Measurements from ENCODE around the gene VAPB.

The VAPB gene

DNA sequence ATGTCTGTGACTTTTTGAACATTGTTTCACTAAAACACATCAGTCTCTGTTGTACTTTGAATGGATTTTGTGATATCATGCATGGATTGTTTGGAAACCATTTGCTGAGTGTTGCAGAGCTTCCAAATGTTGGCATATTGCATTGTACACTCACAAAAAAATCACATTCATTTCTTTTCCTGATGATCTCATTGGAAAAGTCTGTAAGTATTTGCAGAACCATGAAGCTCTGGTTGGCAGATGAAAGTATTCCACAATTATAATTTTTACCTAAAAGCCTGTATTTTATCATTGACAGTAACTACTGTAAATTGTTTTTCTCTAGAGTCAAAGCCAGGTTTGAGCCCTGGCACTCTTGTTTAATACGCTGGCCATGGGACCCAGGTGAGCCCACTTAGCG is 42.1 kb downstream of the VAPB start:
- TF ChIP-seq, protein P1, sequence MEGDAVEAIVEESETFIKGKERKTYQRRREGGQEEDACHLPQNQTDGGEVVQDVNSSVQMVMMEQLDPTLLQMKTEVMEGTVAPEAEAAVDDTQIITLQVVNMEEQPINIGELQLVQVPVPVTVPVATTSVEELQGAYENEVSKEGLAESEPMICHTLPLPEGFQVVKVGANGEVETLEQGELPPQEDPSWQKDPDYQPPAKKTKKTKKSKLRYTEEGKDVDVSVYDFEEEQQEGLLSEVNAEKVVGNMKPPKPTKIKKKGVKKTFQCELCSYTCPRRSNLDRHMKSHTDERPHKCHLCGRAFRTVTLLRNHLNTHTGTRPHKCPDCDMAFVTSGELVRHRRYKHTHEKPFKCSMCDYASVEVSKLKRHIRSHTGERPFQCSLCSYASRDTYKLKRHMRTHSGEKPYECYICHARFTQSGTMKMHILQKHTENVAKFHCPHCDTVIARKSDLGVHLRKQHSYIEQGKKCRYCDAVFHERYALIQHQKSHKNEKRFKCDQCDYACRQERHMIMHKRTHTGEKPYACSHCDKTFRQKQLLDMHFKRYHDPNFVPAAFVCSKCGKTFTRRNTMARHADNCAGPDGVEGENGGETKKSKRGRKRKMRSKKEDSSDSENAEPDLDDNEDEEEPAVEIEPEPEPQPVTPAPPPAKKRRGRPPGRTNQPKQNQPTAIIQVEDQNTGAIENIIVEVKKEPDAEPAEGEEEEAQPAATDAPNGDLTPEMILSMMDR (IDR thresholded peaks at IDR 0.05; ENCODE audit: low read depth, low read length): no peak
- no peak for DNase-seq (ENCODE audit: extremely low read depth, low read depth)

DNA sequence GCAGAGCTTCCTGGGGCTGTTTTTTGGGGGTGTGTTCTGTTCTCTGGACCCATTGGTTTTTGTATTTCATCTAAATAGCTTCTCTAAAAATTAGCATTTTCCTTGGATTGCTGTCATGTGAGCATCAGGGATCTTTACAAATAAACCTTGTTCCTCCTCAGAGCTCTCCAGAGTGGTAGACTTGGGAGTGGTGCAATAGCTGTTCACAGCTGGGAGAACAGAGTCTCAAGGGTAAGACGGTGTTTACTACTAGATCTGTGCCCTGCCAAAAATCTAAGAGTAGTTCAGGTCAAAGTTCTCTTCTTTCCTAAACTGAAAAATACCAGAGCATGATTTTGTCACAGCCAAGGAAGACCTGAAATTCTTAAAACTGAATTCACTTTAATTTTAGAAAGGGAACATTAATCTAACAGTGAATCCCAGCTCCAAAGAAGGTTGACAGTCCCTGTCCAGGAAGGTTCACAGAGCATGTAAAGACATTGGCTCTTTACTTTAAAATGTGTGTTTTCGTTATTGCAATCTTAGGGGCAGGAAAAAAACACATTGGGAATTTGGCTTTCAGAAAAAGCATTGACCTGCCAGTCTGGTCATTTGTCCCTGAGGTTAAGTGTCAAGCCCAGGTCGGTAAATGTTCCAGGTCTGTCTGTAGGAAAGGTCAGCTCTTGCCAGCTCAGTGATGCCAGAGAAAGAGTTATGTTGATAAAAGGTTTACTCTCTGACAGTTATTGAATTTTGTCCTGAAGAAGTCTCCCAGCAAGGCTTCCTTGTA is 43.3 kb downstream of the VAPB start:
- DNase-seq (ENCODE audit: extremely low read depth, low read depth): no peak
- TF ChIP-seq, protein P1 (IDR thresholded peaks at IDR 0.05; ENCODE audit: low read depth, low read length): no peak

DNA sequence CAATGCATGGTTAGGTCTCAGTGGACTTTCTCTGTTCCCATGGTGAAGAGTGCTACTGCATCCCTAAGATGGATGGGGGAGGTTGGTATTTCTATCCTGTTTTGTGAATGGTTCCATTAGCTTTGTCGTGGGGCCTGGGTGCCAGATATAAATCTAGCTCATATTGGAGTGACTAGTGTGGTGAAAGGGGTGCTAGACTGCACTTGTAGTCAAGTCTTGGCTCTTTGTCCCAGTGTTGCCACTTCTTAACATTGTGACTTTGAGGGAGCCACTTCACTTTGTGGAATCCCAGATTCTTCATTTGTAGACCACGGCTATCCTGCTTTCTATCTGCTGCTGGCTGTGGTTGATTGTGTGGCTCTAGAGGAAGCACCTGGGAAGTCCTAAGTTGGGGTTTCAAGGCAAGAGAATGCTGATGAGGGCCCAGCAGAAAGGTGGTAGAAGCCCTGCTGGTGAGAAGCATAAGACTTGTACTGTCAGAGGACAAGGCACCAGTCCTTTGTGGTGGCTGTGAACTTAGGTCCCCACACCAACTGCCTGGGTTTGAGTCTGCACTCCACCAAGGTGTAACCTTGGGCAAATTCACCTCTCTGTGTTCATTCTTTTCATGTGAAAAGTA is 44.1 kb downstream of the VAPB start:
- DNase-seq (ENCODE audit: extremely low read depth, low read depth): no peak
- TF ChIP-seq, protein P1 (IDR thresholded peaks at IDR 0.05; ENCODE audit: low read depth, low read length): no peak

DNA sequence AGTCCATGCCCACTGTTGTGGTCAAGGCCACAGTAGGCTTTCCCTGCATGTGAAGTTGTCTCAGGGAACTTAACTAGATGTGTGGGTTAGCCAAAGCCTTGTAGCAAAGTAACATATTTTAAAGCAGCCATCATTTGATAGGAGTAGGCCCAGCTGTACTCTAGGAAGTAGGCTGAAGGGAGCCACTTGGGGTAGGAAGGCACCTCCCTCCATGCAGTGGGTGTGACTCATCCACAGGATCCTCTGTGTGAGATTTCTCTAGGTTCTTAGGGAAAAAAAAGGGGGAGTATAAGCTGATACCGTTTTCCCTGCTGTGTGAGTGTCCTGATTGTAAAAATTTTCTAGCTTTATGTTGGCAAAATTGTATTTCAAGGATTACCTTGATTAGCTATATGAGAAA is 44.7 kb downstream of the VAPB start:
- TF ChIP-seq, protein P1 (IDR thresholded peaks at IDR 0.05; ENCODE audit: low read depth, low read length): no peak
- DNase-seq (ENCODE audit: extremely low read depth, low read depth): no peak

DNA sequence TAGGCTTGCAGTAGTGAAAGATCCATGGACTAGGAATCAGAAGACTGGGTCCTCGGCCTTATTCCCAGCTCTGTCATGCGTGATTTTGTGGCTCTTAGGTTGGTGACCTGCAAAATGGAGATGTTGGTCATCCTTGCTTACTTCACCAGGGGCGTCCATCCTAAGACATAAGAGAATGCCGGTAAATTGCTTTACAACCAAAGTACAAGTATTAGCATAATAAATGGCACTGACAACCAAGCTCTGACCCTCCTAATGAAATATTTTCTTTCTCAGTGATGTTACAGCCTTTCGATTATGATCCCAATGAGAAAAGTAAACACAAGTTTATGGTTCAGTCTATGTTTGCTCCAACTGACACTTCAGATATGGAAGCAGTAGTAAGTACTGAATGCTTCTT is 45.3 kb downstream of the VAPB start:
- no peak for DNase-seq (ENCODE audit: extremely low read depth, low read depth)
- TF ChIP-seq, protein P1 (IDR thresholded peaks at IDR 0.05; ENCODE audit: low read depth, low read length): no peak

DNA sequence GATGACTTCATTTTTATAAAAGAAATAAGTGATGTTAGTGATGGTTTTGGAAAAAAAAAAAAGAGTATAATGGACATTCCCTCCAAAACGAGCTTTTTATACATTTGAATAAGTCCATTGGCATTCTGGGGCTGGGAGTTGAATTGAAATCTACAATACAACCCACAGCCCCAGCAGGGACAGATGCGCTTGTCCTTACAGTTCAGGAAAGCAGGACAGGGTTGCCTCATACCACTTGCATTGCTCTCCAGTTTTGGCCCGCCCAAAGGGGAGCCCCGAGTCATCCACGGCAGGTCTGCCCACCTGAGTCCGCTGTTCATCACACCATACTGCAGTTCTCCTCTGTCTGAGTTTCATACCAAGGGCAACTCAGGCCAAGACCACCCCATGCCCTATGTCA is 46.2 kb downstream of the VAPB start:
- TF ChIP-seq, protein P1 (IDR thresholded peaks at IDR 0.05; ENCODE audit: low read depth, low read length): no peak
- no peak for DNase-seq (ENCODE audit: extremely low read depth, low read depth)

DNA sequence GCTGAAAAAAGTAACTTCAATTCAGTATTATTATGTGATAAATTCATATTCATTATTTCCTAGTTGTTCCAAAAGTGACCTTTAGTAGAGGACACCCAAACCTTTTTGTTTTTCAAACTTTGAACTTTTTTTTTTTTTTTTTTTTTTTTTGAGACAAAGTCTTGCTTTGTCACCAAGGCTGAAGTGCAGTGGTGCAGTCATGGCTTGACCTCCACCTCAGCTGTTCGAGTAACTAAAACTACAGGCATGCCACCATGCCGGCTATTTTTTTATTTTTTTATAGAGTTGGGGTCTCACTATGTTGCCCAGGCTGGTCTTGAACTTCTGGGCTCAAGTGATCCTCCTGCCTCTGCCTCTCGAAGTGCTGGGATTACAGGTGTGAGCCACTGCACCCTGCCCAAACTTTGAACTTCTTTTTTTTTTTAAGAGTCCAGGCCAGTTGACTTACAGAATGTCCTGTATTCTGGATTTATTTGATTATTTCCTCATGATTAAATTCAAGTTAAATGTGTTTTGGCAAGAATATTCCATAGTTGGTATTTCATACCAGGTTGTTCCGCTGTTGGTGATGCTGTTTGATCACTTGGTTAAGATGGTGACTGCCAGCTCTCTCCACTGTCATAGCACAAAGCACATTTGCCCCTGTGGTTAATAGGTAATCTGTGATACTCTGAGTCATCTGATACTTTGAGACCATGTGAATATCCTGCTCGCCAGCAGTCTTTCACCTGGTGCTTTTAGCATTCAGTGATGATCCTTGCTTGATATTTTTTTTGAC is 48.0 kb downstream of the VAPB start:
- no peak for DNase-seq (ENCODE audit: extremely low read depth, low read depth)
- TF ChIP-seq, protein P1 (IDR thresholded peaks at IDR 0.05; ENCODE audit: low read depth, low read length): no peak

All from AG09319 (cell line).